Measurements from ENCODE around the gene ARHGEF2. TPM values are rescaled to one million over a fixed set of nuclear protein-coding genes. Genes with fewer than 3 reads are reported as not detected.
A peak's percentile ranks its signal among the peaks of the same experiment; 100 is the strongest.

ARHGEF2 gene
- total and polyA plus RNA-seq, 2 experiments from 2014 or later: 30.1 to 46.9 TPM

- 89% methylated on average over 4 of the region's 4 CpGs for WGBS (ENCODE audit: low lambda C conversion rate, missing lambda C conversion rate)
- H3K36me3 ChIP-seq (replicated peaks; ENCODE audit: insufficient read depth, low read depth): no peaks in the 10 kb centered on the region
- DNase-seq (ENCODE audit: low spot score): no peak
- no peaks in the 10 kb centered on the region for H3K9me2 ChIP-seq (replicated peaks; ENCODE audit: insufficient read depth)
- no peaks in the 10 kb centered on the region for H3K9me3 ChIP-seq (ENCODE audit: low read depth)
- H2AFZ ChIP-seq: no peak overlapping the region
- no peaks in the 10 kb centered on the region for H3K79me2 ChIP-seq
- no peaks in the 10 kb centered on the region for H4K20me1 ChIP-seq (ENCODE audit: insufficient read depth, poor library complexity, severe bottlenecking)
- H3K4me3 ChIP-seq: no peak overlapping the region
- no peak for TF ChIP-seq CTCF (IDR thresholded peaks at IDR 0.05; ENCODE audit: poor library complexity)
- no peak for TF ChIP-seq EZH2phosphoT487 (IDR thresholded peaks at IDR 0.05; ENCODE audit: low read depth, severe bottlenecking, unreplicated experiment)
- TF ChIP-seq EZH2 (IDR thresholded peaks at IDR 0.05; ENCODE audit: borderline replicate concordance): no peak
- no peak overlapping the region for H3K27ac ChIP-seq
- no peak overlapping the region for H3K4me2 ChIP-seq
- H3K27me3 ChIP-seq: no peaks in the 10 kb centered on the region
- no peaks in the 10 kb centered on the region for H3K4me1 ChIP-seq (ENCODE audit: insufficient read depth)
Observed at GRCh38 chr1:156004843-156005584, 26.7 kb upstream of the ARHGEF2 start.

- no peaks in the 10 kb centered on the region for H3K4me1 ChIP-seq (ENCODE audit: insufficient read depth)
- H3K4me3 ChIP-seq: no peak overlapping the region
- no peaks in the 10 kb centered on the region for H3K27me3 ChIP-seq
- H3K79me2 ChIP-seq: no peaks in the 10 kb centered on the region
- H3K4me2 ChIP-seq: peak overlapping the region; percentile 44
- no peaks in the 10 kb centered on the region for H3K9me2 ChIP-seq (replicated peaks; ENCODE audit: insufficient read depth)
- no peaks in the 10 kb centered on the region for H3K36me3 ChIP-seq (replicated peaks; ENCODE audit: insufficient read depth, low read depth)
- H3K27ac ChIP-seq: no peak overlapping the region
- no peak for DNase-seq (ENCODE audit: low spot score)
- no peak overlapping the region for H2AFZ ChIP-seq
- H3K9me3 ChIP-seq (ENCODE audit: low read depth): no peaks in the 10 kb centered on the region
- no peak for TF ChIP-seq EZH2 (IDR thresholded peaks at IDR 0.05; ENCODE audit: borderline replicate concordance)
- TF ChIP-seq EZH2phosphoT487 (IDR thresholded peaks at IDR 0.05; ENCODE audit: low read depth, severe bottlenecking, unreplicated experiment): no peak
- TF ChIP-seq CTCF (IDR thresholded peaks at IDR 0.05; ENCODE audit: poor library complexity): no peak
- no peaks in the 10 kb centered on the region for H4K20me1 ChIP-seq (ENCODE audit: insufficient read depth, poor library complexity, severe bottlenecking)
- WGBS (ENCODE audit: low lambda C conversion rate, missing lambda C conversion rate): 64% methylated on average over 2 of the region's 2 CpGs
Observed at GRCh38 chr1:156003923-156004188, 25.5 kb upstream of the ARHGEF2 start.

GRCh38 chr1:156002188-156002911 lies 24.0 kb upstream of the ARHGEF2 start:
- no peak for DNase-seq (ENCODE audit: low spot score)
- Histone ChIP-seq H3K27ac (no peak overlapping the region), H3K79me2 (no peaks in the 10 kb centered on the region), H3K4me3 (no peak overlapping the region), H3K4me1 (ENCODE audit: insufficient read depth) (no peaks in the 10 kb centered on the region), H3K9me3 (ENCODE audit: low read depth) (no peaks in the 10 kb centered on the region), H3K9me2 (replicated peaks; ENCODE audit: insufficient read depth) (no peaks in the 10 kb centered on the region), H3K36me3 (replicated peaks; ENCODE audit: insufficient read depth, low read depth) (no peaks in the 10 kb centered on the region), H3K4me2 (no peak overlapping the region), H2AFZ (no peak overlapping the region), H3K27me3 (no peaks in the 10 kb centered on the region), H4K20me1 (ENCODE audit: insufficient read depth, poor library complexity, severe bottlenecking) (no peaks in the 10 kb centered on the region)
- no peak for TF ChIP-seq EZH2phosphoT487 (IDR thresholded peaks at IDR 0.05; ENCODE audit: low read depth, severe bottlenecking, unreplicated experiment)
- no peak for TF ChIP-seq EZH2 (IDR thresholded peaks at IDR 0.05; ENCODE audit: borderline replicate concordance)
- no peak for TF ChIP-seq CTCF (IDR thresholded peaks at IDR 0.05; ENCODE audit: poor library complexity)
- WGBS (ENCODE audit: low lambda C conversion rate, missing lambda C conversion rate): 55% methylated on average over 3 of the region's 3 CpGs

All from hepatocyte (in vitro differentiated cells).